T follicular helper cell (primary cell): ENCODE measurements around the gene CORO2A.

ENCODE experiments used
- DNase-seq: peaks from one replicate; pipeline ENCODE4 v3.0.0-alpha.2; 2020; ENCODE audit warnings: low read depth

CORO2A gene

DNA sequence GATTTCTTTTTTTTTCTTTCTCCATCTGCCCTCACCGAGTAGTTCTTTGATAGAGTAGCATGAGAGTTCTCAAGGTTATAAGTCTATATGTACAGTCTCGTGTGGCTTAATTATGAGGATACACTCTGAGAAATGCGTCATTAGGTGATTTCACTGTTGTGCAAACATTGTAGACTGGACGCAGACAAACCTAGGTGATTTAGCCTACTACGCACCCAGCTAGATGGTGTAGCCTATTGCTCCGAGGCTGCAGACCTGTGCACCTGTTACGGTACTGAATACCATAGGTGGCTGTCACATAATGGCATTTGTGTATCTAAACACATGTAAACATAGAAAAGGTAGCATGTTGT, 26.9 kb upstream of the CORO2A start:
- DNase-seq = no peak

DNA sequence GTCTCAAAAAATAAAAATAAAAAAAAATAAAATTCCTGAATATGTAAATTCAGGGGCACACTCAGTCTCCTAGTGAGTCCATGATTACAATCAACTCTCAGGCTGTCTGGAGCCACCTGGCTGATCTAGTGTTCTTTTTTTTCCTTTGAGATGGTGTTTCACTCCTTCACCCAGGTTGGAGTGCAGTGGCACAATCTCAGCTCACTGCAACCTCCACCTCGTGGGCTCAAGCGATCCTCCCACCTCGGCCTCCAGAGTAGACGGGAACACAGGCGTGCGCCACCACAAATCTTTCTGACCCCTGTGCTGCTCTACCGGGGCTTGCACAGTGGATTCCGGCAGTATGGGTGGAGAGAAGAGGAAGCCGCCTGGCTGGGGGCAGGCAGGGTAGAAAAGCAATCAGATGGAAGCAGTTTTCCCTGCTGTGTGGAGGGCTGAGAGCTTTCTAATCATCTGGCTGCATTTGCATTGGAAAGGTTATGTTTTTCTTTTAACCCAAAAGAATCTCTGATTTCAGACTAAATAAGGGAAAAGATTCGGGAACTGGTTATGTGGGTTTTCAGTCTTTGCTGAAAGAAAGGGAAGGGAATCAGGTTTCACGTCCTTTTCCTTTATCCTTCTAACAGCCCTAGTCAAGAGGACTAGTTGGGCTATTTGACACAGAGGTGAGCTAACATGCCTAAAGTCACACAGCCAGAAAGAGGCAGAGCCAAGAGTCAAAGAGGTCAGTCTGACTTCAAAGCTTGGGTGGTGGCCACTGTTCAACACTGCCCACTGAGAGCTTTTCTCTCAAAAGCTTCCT, 26.3 kb upstream of the CORO2A start:
- no peak for DNase-seq

DNA sequence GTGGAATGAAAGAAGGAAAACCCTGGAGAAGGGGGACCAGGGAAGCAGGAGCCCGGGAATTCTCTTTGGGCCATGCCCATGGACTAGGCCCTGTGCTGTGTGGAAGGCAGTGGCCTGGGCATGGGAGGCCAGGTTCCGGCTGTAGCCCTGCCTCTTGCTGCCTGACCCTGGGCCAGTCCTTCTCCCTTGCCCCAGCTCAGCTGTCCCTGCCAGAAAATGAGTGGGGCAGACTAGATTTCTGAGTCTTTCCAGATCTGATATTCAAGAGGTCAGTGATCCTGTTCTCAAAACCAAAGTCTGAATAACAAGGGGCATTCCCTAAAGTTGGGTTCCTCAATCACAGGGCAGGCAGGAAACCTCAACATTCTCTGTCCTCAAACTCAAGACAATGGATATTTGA, 24.8 kb upstream of the CORO2A start:
- DNase-seq = no peak

DNA sequence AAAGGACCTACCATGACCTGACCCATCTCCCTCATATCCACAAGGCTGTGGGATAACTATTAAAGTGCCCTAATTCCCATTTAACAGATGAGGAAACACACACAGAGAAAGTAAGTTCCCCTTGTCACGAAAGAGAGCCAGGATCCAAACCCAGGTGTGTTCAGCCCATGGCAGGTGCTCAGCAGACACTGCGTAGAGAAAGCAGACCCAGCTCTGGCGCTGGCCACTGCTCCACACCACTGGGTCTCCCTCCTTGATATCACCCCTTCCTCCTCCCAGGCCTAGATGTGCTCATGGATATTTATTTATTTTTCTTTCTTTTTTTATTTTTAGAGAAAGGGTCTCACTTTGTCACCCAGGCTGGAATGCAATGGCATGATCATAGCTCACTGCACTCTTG, 24.0 kb upstream of the CORO2A start:
- DNase-seq = no peak

DNA sequence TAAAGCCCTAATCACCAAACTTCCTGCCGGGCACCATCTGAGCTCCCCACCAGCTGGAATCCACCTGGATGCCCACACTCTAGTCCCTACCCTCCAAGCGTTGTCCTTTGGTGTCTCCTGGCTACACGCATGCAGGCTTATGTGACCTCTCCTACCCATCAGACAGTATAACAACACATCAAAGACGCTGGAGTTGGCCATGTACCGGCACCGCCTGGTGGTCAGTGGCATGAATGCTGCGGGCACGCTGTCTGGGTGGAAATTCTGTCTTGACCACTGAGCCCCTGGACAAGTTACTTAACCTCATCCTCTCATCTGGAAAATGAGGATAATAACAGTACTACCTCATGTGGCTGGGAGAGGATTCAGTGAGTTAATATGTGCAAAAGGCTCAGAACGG, 23.4 kb upstream of the CORO2A start:
- DNase-seq = no peak

DNA sequence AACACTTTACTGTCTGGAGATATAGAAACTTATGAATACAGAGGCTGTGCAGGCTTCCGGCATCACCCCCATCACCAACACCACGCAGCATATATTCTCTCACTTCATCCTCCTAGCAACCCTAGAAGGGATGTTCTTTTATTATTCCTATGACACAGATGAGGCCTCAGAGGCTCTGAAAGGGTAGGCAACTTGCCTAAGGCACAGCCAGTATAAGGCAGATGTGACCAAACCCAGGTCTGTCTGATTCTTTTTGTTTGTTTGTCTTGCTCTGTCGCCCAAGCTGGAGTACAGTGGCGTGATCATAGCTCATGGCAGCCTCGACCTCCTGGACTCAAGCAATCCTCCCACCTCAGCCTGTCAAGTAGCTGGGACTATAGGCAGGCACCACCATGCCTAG, 22.8 kb upstream of the CORO2A start:
- DNase-seq = no peak

DNA sequence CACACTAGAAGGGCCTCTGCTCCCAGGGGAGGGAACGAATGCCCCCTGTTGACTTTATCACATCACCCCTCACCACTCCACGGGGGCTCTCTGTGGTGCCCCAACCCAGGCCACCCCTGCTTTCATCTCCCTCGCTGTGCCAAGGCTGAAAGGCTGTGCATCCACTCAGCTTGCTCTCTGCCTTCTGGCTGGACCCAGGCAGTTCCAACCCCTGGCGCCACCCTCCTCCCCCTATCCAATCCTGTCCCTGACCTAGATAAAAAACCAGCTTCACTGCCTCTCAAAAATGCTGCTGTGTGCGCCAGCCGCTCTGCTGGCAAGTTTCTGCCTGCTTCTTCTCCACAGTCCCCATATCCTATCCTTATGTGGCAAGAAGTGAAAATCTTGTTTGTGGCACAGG, 22.4 kb upstream of the CORO2A start:
- no peak for DNase-seq

DNA sequence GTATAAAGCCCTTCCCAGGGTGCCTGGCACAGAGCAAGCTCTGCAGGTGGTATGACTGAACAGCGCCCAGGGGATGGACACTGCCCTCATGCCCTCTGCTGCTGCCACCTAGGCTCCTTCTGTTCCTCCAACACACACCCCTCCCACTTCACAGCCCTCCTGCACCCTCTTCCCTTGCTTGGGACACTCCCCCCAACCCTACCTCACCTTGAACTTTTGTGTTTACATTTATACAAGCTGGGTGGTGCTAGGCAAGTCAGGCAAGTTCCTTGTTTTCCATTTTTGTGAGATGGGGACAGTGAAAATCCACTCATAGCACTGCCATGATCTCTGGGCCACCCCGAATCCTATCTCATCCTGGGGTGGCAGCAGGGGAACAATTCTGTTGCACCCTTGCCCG, 18.8 kb upstream of the CORO2A start:
- DNase-seq = no peak

DNA sequence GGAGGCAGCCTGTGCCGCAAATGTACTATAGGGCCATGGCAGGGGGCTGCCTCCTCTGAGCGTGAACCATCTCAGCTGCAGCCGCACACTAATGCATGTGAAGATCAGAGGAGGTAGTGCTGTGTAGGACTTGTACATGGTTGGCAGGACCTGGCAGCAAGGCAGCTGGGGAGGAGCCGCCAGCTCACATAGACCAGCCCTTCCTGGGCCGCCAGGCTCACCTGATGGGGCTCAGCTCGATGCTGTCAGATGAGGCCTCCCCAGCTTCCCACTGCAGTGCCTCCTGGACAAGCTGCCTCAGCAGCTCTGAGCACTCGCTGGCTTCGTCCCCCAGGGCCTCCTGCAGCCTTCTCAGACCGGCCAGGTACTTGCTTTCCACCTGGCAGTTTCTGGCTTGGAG, 18.0 kb upstream of the CORO2A start:
- DNase-seq = no peak

DNA sequence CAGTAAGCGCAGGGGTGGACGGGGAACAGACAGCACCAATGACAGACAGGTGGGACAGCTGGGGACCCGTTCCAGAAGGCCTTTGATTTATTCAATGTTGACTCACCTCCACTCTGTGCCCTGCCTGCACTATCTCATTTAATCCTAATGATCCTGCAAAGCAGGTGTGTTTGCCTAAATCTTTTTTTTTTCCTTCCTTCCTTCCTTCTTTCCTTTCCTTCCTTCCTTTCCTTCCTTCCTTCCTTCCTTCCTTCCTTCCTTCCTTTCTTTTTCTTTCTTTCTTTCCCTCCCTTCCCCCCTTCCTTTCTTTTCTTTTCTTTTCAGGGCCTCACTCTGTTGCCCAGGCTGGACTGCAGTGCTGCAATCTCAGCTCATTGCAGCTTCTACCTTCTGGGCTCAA, 17.1 kb upstream of the CORO2A start:
- no peak for DNase-seq

DNA sequence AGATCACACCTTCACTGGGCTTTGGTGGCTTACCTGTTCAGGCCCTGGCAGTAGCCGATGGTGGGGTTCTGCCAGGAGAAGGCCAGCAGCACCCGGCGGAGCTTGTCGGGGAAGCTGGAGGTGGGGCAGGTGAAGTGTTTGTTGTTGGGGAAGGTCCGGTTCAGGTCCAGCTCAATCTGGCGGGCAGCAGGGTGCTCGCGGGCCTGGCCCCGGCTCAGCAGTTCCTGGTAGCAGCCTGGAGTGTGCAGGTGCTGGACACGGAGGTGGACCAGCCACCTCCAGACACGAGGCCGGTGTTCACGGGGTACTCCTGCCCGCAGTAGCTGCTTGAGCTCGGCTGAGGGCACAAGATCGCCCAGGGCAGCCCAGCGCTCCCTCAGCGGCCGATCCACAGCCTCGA, 16.2 kb upstream of the CORO2A start:
- no peak for DNase-seq

DNA sequence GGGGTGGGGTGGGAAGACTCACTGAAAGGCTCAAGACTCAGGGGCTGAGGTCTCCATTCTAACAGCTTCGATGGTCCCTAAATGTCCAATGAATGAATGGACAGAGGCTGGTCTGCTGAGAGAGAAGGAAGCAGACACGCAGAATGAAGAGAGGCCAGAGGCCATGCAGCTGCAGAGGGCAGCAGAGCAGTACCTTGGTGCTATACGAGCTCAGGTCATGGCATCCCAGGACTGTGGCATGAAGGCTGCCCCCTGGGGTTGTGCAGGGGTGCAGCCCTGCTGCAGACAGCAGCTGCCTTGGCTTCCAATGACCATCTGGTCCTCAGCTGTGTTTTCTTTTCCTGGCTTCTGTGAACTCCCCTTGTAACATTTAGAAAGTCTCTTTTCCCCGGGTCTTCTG, 15.2 kb upstream of the CORO2A start:
- DNase-seq = no peak

DNA sequence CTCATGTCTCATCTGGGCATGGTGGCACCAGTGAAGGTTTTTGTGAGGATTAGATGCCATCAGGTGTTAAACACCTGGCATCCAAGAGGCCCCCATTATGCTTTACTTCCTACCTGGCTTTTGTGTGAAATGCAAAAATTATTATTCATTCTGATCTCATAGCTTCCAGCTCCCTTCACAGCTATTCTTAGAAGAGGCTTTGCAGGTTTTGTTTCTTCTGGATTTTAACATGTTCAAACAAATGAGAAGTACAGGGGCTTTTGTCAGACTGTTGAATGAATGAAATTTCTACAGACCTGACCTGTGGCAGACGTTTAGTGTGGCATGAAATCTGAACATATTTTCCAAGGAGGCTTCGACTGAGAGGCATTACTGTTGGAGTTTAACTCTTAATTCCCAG, 14.3 kb upstream of the CORO2A start:
- no peak for DNase-seq

DNA sequence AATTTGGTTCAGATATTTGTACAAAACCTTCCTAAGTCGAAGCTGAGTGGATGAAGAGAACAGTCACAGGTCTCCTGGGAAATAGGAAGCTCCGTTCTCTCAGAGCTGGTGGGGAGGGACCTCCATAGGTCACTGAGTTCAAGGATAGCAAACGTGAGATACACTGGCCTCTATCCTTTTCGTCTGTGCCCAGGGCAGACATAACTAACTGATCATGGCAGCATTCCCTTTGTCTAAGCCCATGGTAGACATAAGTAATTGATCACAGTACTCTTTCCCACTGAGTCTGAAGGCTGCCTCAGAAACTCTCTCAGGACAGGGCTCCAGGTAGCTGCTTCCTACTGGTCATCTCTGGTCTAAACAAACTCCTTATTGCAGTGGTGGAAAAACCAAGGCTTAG, 12.3 kb upstream of the CORO2A start:
- DNase-seq = no peak

DNA sequence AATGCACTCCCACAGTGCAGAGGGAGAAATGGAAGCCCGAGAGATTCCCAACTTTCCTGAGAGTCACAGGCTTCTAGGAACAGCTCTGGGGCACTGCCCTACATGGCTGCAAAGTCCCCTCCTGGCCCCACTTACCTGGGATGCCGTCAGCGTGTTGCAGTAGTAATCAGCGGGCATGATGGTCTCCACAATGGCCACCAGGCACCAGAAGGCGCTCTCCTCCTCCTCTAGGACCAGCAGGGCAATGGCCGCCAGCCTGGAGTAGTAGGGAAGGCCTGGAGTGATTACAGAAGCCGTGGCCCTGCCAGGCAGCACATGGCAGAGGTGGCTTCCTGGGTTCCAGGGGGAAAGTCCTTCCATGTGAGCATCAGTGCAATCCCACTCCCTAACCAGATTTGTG, 10.7 kb upstream of the CORO2A start:
- no peak for DNase-seq

DNA sequence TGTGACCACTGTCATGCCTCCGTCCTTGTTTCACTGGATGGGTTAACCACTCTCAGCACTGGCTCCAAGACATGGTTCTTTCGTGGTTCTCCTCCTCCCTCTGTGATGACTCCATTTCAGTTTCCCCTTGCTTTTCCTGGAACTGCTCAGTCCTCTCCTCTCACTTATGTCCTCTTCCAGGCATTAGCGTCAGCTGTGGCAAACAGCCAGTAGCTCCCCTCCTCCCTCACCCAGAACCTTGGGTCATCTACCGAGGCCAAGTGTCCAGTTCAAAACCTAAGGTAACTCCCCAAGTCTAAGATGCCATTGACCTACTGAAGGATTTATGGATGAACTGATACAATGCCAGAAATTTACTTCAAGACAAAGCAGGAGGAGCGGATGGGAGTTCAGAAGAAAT, 9.8 kb upstream of the CORO2A start:
- no peak for DNase-seq

DNA sequence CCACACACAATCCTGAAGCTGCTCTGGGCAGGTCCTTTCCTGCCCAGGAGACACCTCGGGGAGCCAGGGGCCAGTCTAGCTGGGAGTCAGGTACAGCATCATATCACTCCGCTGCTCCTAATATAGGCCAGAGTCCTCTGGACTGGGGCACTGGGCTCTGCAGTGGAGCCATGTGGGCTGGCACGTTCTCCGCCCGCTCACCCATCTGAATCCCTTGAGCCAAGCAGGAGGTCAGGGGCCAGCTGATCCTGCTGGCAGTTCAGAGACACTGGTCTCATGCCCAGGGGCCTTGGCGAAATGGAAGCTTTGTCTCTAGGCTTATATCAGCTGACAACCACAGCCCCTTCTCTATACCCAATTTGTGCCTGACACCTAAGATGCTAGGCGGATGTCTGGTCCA, 9.3 kb upstream of the CORO2A start:
- no peak for DNase-seq

DNA sequence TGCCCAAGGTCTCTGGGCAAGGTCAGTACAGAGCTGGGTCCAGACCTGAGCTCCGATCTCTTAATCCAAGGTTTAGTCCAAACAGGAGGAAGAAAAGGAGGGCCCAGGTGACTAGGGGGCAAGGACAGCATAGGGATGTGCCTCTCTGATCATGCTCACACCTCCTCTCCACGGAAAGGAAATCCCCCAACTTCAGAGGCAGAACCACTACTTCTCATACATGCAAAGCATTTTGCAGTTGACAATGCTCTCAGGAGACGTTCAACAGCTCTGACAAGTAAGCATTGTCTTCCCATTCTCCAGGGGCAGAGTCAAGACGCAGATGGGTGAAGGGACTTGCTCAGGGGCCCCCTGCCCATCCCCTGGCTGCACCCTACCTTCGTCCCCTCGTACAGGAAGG, 8.7 kb upstream of the CORO2A start:
- DNase-seq = no peak

DNA sequence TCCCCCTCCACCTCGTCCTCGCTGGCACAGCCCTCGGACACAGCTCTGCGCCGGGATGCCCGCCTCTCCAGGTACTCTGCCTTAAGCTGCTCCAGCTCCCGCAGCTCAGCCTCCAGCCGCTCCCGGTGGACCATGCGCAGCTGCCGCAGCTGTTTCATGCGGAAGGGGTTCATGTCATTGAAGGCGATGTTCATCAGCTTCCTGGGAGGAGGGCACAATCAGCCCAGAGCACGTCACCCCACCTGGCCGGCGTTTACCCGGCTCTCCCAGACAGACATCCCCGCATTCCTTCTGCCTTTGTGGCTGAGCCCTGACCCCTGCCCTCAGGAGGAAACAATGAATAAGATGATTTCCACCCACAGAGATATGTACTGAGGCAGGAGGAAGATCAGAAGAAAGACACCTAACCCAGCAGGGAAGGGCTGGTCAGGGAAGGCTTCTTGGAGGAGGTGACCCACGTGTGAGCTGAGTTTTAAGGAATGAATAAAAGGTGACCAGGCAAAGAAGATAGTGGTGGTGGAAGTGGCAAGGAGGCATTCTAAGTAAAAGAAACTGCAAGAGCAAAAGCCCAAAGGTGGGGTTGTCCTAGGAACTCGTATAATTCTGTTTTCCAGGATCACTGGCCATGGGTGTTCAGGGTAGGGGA, 7.1 kb upstream of the CORO2A start:
- no peak for DNase-seq

DNA sequence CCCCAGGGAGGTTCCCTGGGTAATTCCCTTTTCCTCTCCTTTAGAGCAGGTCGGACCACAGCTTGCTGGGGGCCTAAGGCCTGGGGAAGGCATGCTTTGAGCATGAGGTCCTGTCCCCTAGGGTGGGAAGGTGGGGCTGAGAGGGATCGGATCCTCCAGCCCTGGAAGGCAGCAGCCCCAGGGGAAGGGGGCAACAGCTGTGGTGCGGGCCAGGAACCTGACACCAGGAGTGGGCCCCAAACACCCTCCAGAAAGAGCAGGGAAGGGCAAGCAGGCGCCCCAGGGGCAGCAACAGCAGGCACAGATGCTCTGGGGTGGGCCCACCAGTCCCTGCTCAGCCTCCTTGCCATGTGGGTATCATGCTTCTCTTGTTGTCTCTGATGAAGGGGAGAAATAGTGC, 3.2 kb upstream of the CORO2A start:
- no peak for DNase-seq

DNA sequence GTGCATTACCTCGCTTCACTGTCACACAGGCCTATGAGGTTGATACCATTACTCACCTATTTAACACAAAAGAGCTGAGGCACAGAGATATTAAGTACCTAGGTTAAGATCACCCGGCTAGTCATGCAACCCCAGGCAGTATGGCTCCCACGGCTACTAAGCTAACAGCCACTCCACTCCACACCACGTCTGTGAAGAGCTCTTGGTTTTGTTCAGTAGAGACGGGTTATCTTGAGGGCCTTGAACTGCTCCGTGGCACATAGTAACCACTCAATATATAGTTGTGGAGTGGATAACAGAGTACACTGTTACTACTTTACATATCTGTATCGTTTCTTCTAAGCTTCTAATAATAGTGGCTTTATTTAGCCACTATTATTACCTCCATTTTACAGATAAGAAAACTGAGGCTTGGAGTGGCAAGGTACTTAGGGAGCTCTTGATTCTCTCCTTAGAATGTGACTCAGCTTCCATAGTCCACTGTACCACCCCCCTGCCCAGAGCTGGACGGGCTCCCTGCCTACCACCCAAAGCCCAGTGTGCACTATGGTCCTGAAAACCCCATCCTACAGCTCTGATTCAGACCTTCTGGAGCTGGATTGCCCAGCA, 1.0 kb upstream of the CORO2A start:
- DNase-seq = no peak

DNA sequence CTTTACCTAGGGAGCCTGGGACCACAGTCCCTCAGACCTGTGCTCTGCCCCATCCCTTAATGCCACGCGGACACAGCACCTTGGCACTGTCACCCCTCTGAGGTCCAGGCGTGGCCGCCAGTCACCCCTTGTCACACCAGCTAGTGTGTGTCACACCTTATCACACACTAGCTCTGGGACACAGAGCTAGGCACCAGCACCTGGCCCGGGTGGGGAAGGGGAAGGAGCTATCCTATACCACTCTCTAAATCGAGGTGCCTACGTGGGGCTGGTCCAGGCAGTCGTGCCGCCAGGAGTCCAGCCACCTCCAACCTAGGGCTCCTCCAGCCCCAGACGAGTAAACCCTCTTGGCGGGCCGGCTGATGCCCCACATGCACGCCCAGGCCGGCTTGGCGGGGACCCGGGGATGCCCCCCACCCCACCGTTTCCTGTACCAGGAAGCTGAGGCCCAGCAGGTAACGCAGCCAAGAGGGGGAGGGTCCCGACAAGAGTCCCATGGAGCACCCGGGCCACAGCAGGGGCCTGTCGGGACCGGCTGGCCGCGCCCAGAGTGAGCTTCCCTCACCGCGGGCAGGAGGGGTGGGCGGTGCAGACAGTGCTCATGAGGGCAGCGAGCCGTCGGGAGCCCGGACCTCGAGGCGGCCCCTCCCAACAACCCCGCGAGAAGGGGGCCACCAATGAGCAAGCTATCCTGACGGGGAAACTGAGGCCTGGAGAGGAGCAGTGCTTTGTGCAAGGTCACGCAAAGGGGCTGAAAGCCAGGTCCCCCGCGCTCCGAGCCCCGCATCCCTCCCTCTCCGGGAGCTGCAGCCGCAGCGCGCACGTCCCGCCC, 550 bp downstream of the CORO2A start:
- DNase-seq = peak; percentile 14

DNA sequence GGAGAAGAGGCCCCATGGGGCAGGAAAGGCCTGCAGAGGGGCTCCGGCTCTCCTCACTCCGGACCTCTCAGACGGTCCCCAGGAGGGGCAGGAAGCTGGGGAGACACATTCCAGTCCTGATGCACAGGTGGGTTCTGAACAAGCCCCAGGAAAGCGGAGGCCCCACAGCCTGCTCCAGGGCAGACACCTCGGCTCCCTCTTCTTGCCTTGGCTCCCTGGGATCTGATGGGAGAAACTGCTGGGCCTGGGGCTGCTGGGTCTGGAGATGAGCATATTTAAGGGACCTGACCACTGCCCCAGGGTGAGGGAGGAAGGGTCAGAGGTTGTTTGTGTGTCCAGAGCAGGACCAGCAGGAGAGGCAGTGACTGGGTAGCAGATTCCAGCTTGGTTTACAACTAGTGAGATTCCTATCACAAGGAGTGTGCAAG, 1.2 kb downstream of the CORO2A start:
- no peak for DNase-seq
